Stomach (tissue), 4 donors: ENCODE results near the gene SMCHD1.

Experiments
- POLR2A ChIP-seq, 4 donors: fragments of 450-650 bp; IDR thresholded peaks; one replicate each; pipeline ENCODE4 v1.6.1; 2016; ENCODE audit warnings: antibody characterized with exemption in 4 of 4, control low read depth in 2 of 4, mild to moderate bottlenecking in 1 of 4, moderate library complexity in 1 of 4
- TF ChIP-seq, protein P1 (sequence below), 7 experiments: fragments of 450-650 bp in 4 of 7; fragments of 200-600 bp in 3 of 7; sonication (generic) in 3 of 7; IDR thresholded peaks; one replicate each; pipeline ENCODE4 v1.5.1; 2016 to 2019; ENCODE audit warnings: antibody characterized with exemption in 7 of 7, control low read depth in 2 of 7, mild to moderate bottlenecking in 1 of 7

DNA sequence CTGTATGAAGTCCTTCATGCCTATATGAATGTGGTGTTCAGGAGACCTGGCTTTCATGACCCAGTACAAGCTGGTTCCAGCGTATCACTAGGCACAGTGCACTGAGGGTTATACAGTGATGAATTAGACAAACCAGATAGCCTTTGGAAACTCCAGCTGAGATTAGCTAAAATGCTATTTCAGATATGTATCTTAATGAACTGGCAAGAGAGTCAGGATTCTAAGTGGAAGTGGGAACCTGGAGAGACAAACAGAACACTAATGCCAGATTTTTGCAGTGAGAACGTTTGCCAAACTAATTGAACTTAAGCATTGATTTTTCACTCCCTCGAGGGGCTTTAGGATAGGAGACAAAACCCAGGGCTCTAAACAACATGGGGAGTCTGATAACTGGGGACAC, 125.2 kb downstream of the SMCHD1 start:
- TF ChIP-seq, protein P1, sequence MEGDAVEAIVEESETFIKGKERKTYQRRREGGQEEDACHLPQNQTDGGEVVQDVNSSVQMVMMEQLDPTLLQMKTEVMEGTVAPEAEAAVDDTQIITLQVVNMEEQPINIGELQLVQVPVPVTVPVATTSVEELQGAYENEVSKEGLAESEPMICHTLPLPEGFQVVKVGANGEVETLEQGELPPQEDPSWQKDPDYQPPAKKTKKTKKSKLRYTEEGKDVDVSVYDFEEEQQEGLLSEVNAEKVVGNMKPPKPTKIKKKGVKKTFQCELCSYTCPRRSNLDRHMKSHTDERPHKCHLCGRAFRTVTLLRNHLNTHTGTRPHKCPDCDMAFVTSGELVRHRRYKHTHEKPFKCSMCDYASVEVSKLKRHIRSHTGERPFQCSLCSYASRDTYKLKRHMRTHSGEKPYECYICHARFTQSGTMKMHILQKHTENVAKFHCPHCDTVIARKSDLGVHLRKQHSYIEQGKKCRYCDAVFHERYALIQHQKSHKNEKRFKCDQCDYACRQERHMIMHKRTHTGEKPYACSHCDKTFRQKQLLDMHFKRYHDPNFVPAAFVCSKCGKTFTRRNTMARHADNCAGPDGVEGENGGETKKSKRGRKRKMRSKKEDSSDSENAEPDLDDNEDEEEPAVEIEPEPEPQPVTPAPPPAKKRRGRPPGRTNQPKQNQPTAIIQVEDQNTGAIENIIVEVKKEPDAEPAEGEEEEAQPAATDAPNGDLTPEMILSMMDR (IDR thresholded peaks at IDR 0.05): no peak
- TF ChIP-seq POLR2A (IDR thresholded peaks at IDR 0.05): no peak
